ENCODE data around the gene MSTO1. TPM values are rescaled to one million over a fixed set of nuclear protein-coding genes. Genes with fewer than 3 reads are reported as not detected.
"Not testable (repeated sequence)": the region's sequence is repeated elsewhere in the genome, so short reads cannot be mapped to it uniquely, and the experiment has no call there.

MSTO1 gene
- total RNA-seq, 1 experiment from 2014 or later, result 80.5 TPM

DNA sequence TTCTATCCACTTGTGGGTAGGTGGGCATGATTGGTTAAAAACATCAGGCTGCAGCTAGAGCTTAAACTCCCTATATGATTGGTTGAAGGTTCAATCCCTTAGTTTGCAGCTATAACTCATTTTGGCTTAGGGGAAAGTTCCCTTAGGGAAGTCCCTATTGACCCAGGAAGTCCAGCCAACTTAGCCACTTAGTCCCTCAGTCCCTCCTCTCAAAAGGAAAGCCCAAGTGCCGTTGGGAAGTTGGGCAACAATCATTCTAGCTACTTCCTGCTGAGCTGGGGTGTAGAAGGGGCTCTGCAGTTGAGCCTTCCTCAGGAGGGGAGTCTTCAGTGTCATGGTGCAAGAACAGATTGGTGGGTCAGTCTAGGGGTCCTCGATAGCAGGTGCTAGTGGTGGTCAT lies 12.2 kb downstream of the MSTO1 start:
- H3K4me3 ChIP-seq (ENCODE audit: low read depth, low read length, poor library complexity, severe bottlenecking), result no peak overlapping the region
- H3K36me3 ChIP-seq (ENCODE audit: insufficient read depth, low read length, poor library complexity, severe bottlenecking), result no peaks in the 10 kb centered on the region
- intact Hi-C loops (cut with micrococcal nuclease; ENCODE audit: unreplicated experiment), result no loop called here
- DNase-seq (ENCODE audit: low spot score), result no peak
- no peak overlapping the region for H3K27ac ChIP-seq (ENCODE audit: low read depth, low read length, poor library complexity, severe bottlenecking)
- TF ChIP-seq EZH2 (IDR thresholded peaks at IDR 0.05; ENCODE audit: borderline replicate concordance, low read depth, low read length, poor library complexity, severe bottlenecking) (no peak), CTCF (conservative IDR thresholded peaks at IDR 0.05; ENCODE audit: low read depth, low read length) (no peak)
- no peaks in the 10 kb centered on the region for H3K9me3 ChIP-seq (ENCODE audit: low read depth, low read length, poor library complexity, severe bottlenecking)
- no peaks in the 10 kb centered on the region for H3K4me1 ChIP-seq (ENCODE audit: insufficient read depth, low read length, poor library complexity, severe bottlenecking)
- ChIA-PET CTCF (no interaction called here), POLR2A (ENCODE audit: low non-redundant PET) (no interaction called here)
- no peaks in the 10 kb centered on the region for H3K27me3 ChIP-seq (replicated peaks; ENCODE audit: insufficient read depth, low read depth, low read length, poor library complexity)
- no TSS peak for BruUV-seq (replicated peaks)

DNA sequence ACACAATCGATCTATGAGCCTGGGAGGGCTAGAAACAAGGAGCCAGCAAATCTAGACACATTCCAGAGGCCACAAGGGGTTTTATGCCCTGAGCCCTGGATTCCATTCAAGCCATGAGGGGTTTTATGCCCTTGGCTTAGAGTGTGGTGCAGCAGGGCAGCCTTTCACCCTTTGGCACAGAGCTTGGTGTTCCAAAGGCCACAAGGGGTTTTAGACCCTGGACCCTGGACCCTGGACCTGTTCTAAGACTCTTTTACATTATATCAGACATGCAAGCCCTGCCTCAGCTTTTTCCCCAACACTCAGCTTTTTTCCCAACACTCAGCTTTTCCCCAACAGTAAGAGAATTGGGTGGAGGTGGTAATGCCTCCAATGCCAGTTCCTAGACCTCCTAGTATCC lies 13.3 kb downstream of the MSTO1 start:
- POLR2A ChIA-PET (ENCODE audit: low non-redundant PET), result no interaction called here
- H3K4me3 ChIP-seq (ENCODE audit: low read depth, low read length, poor library complexity, severe bottlenecking), result no peak overlapping the region
- no peak for TF ChIP-seq CTCF (conservative IDR thresholded peaks at IDR 0.05; ENCODE audit: low read depth, low read length)
- no peak for TF ChIP-seq EZH2 (IDR thresholded peaks at IDR 0.05; ENCODE audit: borderline replicate concordance, low read depth, low read length, poor library complexity, severe bottlenecking)
- CTCF ChIA-PET, result no interaction called here
- H3K9me3 ChIP-seq (ENCODE audit: low read depth, low read length, poor library complexity, severe bottlenecking), result no peaks in the 10 kb centered on the region
- H3K27me3 ChIP-seq (replicated peaks; ENCODE audit: insufficient read depth, low read depth, low read length, poor library complexity), result no peaks in the 10 kb centered on the region
- no peaks in the 10 kb centered on the region for H3K36me3 ChIP-seq (ENCODE audit: insufficient read depth, low read length, poor library complexity, severe bottlenecking)
- no peaks in the 10 kb centered on the region for H3K4me1 ChIP-seq (ENCODE audit: insufficient read depth, low read length, poor library complexity, severe bottlenecking)
- intact Hi-C loops (cut with micrococcal nuclease; ENCODE audit: unreplicated experiment), result no loop called here
- no TSS peak for BruUV-seq (replicated peaks)
- H3K27ac ChIP-seq (ENCODE audit: low read depth, low read length, poor library complexity, severe bottlenecking), result no peak overlapping the region
- DNase-seq (ENCODE audit: low spot score), result no peak

- H3K4me3 ChIP-seq (ENCODE audit: low read depth, low read length, poor library complexity, severe bottlenecking); CTCF ChIA-PET; H3K4me1 ChIP-seq (ENCODE audit: insufficient read depth, low read length, poor library complexity, severe bottlenecking); DNase-seq (ENCODE audit: low spot score); BruUV-seq (replicated peaks); intact Hi-C loops (cut with micrococcal nuclease; ENCODE audit: unreplicated experiment); H3K27ac ChIP-seq (ENCODE audit: low read depth, low read length, poor library complexity, severe bottlenecking); POLR2A ChIA-PET (ENCODE audit: low non-redundant PET); H3K27me3 ChIP-seq (replicated peaks; ENCODE audit: insufficient read depth, low read depth, low read length, poor library complexity); H3K9me3 ChIP-seq (ENCODE audit: low read depth, low read length, poor library complexity, severe bottlenecking); H3K36me3 ChIP-seq (ENCODE audit: insufficient read depth, low read length, poor library complexity, severe bottlenecking): not testable (repeated sequence)
Observed at GRCh38 chr1:155626428-155626827, 16.4 kb downstream of the MSTO1 start.

DNA sequence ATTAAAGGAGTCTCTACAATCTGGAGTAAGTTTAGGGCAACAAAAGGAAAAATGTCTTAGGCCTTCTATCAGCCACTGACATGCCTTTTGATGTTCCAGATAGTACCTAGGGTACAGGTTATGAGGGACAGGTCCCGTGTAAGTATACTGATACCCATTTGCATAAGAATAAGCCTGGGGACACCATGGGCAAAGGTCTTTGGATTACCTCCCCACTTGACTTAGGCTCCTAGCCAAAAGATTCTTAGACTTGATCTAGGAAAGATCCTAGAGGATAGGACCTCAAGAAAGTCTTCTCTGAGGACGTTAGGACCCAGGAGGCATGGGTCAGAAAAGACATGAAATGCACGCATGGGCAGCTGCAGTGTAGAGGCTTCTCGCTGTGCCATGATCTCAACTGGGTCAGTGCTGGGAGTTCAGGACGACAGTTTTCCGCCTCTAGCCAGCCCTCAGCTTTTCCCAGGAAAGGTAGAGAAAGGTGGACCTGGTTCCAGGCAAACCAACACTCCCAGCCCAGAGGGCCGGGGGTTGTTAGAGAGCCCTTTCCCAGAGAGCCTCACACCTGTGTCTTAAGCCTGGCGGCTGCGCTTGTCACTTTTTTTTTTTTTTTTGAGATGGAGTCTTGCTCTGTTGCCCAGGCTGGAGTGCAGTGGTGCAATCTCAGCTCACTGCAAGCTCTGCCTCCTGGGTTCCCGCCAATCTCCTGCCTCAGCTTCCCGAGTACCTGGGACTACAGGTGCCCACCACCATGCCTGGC lies 26.6 kb downstream of the MSTO1 start:
- no TSS peak for BruUV-seq (replicated peaks)
- DNase-seq (ENCODE audit: low spot score), result no peak
- intact Hi-C loops (cut with micrococcal nuclease; ENCODE audit: unreplicated experiment), result no loop called here
- Histone ChIP-seq H3K27me3 (replicated peaks; ENCODE audit: insufficient read depth, low read depth, low read length, poor library complexity) (no peaks in the 10 kb centered on the region), H3K36me3 (ENCODE audit: insufficient read depth, low read length, poor library complexity, severe bottlenecking) (no peaks in the 10 kb centered on the region), H3K9me3 (ENCODE audit: low read depth, low read length, poor library complexity, severe bottlenecking) (peaks cover 12% of the 10 kb centered on the region), H3K4me3 (ENCODE audit: low read depth, low read length, poor library complexity, severe bottlenecking) (no peak overlapping the region), H3K4me1 (ENCODE audit: insufficient read depth, low read length, poor library complexity, severe bottlenecking) (no peaks in the 10 kb centered on the region), H3K27ac (ENCODE audit: low read depth, low read length, poor library complexity, severe bottlenecking) (no peak overlapping the region)
- CTCF ChIA-PET, result no interaction called here
- POLR2A ChIA-PET (ENCODE audit: low non-redundant PET), result no interaction called here
- TF ChIP-seq CTCF (conservative IDR thresholded peaks at IDR 0.05; ENCODE audit: low read depth, low read length) (no peak), EZH2 (IDR thresholded peaks at IDR 0.05; ENCODE audit: borderline replicate concordance, low read depth, low read length, poor library complexity, severe bottlenecking) (no peak)
